ENCODE data around the gene PTPN3.

The PTPN3 gene

DNA sequence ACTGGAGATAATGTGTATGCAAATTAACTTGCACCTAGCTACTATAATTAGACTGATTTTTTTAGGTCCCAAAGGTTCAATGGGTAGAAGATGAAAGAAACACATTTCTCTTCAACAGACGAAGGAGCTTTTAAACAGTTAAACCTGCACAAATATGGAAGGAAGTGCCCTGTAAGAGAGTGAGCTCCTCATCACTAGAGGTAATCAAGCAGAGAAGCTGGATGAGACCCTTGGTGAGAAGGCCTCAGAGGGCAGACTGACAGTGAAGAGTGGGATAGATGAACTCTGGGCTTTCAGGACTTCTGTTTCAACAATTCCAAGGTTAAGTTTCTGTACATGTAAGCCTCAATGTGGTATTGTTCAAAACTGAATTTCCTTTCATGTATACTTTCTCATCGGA, 23.2 kb downstream of the PTPN3 start:
- no peak for FAIRE-seq

- no peak for FAIRE-seq
Measured at GRCh38 chr9:109474170-109474569, 23.9 kb downstream of the PTPN3 start.

GRCh38 chr9:109473329-109473728, 24.8 kb downstream of the PTPN3 start:
- FAIRE-seq, result no peak

- FAIRE-seq, result no peak
Measured at GRCh38 chr9:109471475-109472393, 26.4 kb downstream of the PTPN3 start.

- FAIRE-seq, result peak; percentile 40
Measured at GRCh38 chr9:109469646-109470358, 28.3 kb downstream of the PTPN3 start.

GRCh38 chr9:109468927-109469326, 29.2 kb downstream of the PTPN3 start:
- no peak for FAIRE-seq

- FAIRE-seq, result no peak
Measured at GRCh38 chr9:109467936-109468335, 30.2 kb downstream of the PTPN3 start.

- FAIRE-seq, result no peak
Measured at GRCh38 chr9:109466623-109467590, 31.2 kb downstream of the PTPN3 start.

DNA sequence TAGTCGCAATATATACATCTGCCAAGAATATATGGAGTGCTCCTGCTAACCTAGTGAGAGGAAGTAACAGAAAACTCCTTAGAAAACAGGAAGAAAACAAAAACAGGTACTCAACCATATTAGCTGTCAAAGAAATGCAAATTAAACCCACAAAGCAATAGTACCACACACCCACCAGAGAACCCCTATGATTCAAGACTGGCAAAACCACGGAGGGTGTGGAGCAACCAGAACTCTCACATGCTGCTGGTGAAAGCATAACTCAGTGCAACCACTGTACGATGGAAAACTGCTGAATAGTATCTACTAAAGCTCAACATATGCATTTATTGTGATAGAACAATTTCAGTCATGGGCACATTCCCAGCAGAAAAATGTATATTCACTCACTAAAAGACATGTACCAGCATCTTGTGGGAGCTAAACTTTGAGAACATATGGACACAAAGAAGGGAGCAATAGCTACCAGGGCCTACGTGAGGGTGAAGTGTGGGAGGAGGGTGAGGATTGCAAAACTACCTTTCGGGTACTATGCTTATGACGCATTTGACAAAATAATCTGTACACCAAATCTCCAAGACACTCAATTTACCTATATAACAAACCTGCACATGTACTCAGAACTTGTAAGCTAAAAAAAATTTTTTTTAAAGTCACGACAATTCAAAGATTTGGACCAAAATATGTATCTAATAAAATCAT, 34.0 kb downstream of the PTPN3 start:
- no peak for FAIRE-seq

DNA sequence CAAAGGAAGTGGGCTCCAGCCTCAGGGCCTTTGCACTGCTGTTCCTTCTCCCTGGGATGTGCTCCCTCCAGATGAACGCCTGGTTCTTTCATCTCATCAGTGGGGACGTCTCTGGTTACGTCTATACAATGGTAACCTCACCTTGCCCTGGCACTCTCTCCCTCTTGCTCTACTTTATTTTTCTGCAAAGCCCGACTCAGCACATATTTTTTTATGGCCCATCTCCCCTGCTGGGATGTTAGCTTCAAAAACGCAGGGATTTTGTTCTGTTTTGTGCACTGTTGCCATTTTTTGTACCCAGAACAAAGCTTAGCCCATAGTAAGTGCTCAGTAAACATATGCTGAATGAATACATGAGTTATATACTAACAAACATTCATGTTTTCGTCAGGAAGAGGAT, 37.5 kb downstream of the PTPN3 start:
- FAIRE-seq, result no peak

- FAIRE-seq, result no peak
Measured at GRCh38 chr9:109459423-109459822, 38.7 kb downstream of the PTPN3 start.

- FAIRE-seq, result no peak
Measured at GRCh38 chr9:109458453-109459211, 39.5 kb downstream of the PTPN3 start.

DNA sequence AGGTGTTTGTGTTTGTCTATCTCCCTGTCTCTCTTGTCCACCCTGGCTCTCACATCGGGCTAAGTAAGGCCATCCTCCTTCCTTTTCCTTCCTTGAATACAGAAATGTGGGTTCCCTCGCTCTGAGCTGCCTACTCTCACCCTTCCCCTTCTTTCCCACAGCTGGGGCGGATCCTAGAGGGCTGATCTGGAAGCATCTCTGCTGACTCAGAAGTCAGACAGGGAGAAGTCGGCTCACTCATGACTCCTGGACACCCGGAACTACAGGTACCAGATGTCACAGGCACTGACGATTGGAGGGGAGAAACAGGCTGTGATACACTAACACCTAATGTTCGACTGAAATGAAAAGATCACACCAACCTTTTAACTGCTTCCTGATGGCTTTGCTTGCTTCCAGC, 41.3 kb downstream of the PTPN3 start:
- FAIRE-seq, result no peak

GRCh38 chr9:109455861-109456260, 42.2 kb downstream of the PTPN3 start:
- FAIRE-seq, result no peak

DNA sequence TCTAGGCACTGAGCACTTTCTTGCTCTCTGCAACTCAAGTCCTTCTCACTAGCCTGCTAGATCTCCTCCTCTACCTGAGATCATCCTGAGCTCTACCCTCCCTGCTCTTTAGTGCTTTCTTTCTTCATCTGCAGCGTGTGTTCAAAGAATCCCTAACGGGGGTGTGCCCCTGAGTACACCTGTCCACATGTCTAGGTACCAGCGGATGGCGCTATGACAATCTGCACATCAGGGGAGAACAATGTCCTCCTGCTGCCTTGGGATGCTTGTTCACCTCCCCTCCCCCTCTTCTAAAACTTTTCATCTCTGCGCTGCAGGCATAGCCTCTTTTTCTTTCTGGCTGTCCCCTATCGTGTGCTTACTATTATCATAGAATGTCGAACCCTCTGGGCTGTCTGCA, 42.7 kb downstream of the PTPN3 start:
- FAIRE-seq, result no peak

DNA sequence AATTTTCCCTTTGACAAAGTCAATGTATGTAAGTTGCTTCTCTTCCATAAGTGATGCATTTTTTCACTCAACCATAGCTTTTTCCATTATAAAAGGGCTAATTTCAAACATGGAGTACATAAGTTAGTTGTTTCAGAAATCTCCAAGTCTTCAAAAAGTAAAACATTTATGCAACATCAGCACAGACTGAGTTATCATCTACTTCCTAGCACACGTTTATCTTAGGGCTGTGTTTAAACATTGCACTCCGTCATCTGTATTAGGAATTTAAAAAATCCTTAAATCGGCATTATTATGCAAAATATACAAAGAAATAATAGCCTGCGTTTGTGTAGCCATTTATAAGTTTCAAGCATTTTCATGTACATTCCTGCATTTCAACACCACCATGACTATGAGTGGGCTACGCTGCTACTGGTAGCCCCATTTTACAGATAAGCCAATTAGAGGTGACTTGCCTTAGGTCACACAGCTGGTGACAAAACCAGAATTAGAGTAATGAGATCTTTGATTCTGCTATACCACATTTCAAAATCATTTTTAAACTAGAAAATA, 43.4 kb downstream of the PTPN3 start:
- no peak for FAIRE-seq

DNA sequence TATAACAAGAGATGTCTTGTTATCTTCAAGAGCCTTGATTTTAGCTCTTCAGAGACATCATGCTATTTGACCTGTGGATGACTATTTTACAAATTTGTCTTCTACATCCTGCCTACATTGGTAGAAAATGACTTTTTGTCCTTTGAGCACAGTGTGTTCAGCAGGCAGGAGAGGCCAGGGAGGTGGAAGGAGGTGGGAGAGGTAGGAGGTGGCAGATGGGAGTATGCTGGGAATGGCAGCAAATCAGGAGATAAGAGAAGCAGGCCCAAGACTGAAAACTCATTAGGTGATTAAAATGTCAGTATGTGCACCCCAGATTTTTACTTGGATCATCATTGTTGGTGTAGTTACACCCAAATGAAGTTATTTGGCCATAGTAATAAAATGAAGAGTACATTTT, 44.1 kb downstream of the PTPN3 start:
- FAIRE-seq, result no peak

DNA sequence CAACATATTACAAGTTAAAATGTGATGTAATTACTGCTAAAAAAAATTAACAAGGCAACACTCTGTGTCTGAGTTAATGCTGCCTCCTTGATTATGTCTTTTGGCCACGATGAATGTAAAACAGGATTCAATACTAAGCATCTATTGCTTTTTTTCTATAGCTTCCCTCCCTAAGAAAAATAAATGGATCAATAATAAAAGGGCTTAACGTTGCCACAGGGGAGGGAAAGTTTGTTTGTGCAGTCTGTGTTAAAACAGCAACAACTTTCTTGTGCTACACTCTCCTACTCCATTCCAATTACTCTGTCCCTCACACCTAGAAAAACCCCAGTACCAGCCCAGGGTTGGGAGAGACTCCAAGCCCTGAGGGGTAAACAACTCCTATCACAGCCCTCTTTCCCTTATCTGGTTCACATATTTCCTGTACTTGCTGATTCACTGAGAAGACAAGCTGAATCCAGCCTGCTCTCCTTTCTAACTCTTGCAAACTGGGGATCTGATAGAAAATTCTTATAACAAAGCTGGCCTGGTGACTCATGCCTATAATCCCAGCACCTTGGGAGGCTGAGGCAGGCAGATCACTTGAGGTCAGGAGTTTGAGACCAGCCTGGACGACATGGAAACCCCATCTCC, 44.8 kb downstream of the PTPN3 start:
- no peak for FAIRE-seq

GRCh38 chr9:109452761-109453160, 45.3 kb downstream of the PTPN3 start:
- FAIRE-seq, result no peak

DNA sequence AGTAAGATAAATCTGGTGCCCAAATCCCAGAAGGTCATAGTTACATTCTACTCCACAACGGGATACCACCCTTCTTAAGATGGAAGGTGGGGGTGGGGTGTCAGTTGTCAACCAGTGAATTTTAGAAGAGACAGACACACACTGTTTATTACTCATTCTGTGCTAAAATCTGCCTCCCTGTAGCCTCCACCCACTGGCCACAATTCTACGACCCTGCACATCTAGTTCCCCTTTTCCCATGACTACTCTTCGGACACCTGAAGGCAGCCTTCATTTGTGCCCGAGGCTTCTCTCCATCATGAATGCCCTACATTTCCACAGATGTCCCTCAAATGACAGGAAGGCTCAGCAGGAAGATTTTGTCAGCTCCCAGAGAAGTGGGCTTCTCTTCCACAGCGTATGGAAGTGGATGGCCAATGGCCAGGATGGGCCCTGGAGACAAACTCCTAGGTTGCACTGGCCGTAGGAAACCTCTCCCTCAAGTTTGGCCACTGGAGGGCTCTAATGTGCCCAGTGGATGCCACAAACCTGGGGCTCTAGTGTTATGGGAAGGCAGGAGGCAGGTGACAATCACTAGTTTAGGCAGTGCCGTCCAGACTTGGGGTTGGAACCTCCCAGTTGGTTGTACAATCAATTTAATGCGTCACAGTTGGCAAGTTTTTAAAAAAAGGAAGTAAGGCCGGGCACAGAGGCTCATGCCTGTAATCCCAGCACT, 46.6 kb downstream of the PTPN3 start:
- FAIRE-seq, result no peak
